NOMO-1 treated with DMSO at 0.1 percent for 48 hours (cell line): ENCODE data around the gene TEX22.

ENCODE experiments used
- DNase-seq: peaks from one replicate; lab custom pipeline; 2025; ENCODE audit not compliant: unreplicated experiment; lab: John Stamatoyannopoulos, UW

The TEX22 gene

GRCh38 chr14:105384041-105384557, 14.2 kb upstream of the TEX22 start:
- no peak for DNase-seq

- no peak for DNase-seq
These were observed 13.6 kb upstream of the TEX22 start for GRCh38 chr14:105384605-105385321.

DNA sequence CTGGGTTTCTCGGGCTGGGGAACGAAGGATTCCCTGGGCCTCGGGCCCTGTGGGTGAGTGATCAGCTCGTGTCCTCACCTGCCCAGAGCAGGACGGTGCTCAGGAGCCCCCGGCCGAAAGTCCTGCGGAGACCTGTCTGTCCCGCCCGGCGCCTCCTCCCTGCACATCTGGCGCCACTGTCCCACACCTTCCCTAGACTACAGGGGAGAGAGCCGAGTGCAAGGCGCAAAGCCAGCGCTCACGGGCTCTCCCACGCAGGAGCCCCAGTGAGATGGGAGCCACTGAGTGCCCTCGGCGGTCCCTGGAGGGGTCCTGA, 13.1 kb upstream of the TEX22 start:
- no peak for DNase-seq

DNA sequence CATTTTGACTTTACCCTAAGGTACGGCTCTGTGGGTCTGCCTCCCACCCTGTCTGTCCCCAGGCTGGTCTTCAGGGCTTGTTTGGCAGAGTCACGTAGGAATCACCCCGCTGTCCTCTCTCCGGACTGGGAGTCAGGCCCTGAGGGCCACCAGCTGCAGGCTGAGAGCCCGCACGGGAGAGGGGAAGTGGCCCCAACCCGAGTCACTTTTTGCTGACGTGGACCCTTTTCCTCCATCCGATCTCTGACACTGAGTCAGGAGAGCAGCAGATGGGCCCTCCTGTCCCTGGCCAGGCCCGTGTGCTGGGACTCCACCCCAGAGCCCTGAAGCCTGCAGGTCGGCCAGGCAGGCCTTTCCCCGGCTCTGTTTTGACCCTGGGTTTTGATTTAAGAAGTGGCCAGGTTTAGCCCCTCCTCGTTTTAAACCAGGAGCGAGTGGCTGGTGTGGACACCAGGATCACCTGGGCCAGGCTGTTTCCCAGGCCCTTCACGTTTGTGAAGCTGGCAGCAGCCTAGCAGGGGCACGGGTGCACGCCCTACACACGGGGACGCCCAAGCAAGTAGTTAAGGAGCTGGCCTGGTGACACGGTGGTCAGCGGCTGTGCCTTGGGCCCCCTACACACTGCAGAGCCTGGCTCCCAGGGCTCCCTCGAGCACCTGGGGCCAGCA, 12.5 kb upstream of the TEX22 start:
- DNase-seq, result no peak

DNA sequence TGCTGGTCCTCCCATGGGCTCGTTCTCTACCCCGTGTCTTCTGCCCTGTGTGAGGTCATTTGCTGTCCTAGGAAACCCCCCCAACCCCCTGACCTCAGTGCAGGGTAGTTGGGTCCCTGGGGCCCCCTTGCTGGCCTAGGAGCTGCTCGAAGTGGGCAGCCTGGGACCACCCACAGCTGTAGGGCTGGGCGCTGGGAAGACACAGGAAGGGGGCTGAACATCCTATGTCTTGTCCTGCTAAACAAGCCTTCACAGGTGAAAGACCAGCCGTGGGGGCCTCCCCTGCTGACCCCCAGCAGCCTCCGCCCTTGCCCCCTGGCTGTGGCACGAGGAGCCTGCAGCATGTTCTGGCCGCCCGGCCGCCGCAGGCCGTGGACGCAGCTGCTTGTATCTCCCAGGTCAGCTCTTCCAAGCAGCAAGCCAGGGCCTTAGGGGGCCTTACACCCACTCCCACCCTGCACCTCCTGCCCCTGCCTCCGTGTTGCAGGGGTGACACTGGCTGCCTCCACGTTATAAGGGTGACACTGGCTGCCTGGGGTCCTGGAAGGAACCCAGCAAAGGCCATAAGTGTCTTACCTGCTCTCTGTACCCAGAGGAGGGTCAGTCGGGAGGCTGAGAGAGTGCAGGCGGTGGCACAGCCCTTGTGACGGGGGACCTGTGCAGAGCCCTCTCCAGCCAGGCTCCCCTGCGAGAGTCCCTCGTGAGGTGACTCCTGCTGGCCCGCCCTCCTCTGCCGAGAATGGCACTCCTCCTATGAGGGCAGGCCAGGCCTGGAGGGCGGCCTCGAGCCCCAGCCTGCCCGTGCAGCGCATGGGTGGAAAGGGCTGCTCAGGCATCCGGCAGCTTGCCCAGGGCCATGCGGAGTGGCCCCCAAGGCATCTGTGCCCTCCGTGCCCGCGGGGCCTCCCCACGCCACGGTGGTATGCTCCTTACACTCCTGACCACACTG, 11.5 kb upstream of the TEX22 start:
- DNase-seq, result no peak

DNA sequence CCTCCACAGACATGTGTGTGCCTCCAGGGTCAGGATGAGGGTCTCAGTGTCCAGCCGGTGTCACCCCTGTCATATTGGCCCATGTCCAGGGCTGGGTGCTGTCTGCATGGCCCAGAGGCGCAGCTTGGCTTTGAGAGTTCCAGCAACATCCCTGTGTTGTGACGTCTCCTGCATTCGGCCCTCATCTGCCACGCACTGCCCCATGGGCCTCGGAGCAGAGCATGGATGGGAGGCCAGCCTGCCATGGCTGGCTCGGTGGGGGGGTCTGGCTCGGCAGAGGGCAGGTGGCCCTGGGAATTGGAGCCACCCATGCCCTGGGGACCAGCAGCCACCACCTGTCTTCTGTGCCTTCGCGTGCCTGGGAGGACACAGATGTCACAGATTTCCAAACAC, 10.8 kb upstream of the TEX22 start:
- DNase-seq, result no peak

DNA sequence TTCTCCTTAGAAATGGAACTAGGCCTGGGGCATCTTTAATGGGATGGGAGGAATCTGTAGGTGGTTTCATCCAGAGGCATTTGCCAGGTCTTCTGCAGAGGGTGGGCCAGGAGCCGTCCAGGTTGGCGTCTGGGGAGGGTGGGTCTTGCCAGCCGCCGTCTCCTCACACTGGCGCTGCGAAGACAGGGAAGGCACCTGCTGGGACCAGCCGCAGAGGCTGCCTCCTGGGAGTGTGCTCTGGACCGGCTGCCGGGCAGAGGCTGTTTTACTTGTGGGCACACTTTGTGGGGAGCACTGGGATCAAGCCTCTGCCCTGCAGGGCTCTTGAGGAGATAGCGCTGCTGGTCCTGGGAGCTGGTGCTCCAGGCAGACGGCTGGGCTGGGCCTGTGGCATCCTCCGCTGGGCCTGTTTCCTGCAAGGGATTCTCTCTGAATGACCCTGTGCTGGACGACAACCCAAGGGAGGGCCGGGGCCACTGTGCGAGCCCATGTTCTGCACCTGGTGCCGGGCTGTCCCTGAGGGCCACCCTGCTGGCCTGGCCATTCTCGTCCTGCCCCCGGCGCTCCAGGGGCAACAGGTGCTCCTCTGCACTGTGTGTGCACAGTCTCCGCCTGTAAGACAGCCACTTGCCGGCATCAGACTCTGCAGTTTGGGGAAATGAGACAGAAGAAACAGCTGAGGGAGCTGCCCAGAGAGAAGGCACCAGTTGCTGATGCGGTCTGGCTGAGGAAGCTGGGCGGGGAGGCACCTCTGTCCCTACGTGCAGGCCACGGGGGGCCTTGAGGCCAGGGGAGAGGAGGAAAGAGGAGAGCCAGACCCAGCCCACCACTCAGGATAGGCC, 10.0 kb upstream of the TEX22 start:
- peak; percentile 61 for DNase-seq

DNA sequence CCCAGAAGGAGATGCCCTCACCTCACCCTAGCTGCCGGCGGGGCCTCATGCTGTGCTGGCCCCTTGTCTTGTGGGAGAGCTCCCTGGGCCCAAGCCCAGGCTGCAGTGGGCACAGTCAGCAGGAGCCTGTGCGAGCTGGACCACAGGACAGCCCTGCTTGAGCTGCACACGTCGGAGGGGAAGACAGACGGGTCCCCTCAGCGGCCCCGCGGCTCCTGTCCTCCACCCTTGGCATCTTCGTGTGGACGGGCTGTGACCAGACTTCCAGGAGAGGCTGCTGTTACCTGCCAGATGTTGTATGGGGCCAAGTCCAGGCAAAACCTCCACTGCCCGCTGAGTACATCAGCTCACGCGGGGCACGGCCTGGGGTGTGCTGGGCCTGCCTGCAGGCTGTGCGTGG, 9.4 kb upstream of the TEX22 start:
- no peak for DNase-seq

GRCh38 chr14:105389534-105389933, 8.8 kb upstream of the TEX22 start:
- no peak for DNase-seq

DNA sequence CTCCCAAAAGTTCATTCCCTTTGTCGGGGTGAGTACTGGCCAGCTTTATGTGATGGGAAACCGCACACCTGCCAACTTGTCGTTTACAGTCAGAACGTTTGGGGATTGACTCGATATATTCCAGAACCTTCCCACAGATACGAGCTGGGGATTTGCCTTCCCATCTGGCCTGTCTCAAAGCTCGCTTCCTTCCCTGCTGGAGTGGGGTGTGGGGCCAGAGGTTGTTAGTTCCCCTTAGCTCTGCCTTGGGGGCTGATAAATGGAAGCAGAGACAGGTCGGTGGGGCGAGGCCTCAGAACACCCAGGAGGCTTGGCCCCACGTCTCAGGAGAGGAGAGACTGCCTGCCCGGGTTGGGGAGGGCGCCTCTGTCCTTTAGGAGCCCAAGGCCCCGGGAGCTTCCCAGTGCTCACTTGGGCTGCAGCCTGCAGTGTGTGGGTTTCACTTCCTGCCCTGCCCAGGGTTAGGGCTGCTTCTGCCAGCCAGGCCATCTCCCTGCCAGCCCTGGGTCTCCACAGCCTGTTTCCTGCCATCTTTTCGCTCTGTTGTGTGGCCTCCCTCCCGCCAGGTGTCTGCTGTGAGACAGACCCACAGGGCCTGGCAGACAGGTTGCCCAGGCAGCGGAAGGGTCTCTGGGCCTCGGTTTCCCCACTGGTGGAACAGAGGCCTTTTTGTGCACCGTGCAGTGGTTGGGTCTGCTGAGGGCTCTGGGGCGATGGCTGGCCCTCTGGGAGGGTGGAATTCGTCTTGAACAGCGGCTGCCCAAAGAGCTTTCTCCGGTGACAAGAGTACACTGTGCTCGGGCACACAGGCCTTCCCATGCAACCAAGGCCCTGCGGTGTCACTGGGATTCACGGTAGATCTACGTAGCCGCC, 8.1 kb upstream of the TEX22 start:
- DNase-seq, result peak; percentile 56

DNA sequence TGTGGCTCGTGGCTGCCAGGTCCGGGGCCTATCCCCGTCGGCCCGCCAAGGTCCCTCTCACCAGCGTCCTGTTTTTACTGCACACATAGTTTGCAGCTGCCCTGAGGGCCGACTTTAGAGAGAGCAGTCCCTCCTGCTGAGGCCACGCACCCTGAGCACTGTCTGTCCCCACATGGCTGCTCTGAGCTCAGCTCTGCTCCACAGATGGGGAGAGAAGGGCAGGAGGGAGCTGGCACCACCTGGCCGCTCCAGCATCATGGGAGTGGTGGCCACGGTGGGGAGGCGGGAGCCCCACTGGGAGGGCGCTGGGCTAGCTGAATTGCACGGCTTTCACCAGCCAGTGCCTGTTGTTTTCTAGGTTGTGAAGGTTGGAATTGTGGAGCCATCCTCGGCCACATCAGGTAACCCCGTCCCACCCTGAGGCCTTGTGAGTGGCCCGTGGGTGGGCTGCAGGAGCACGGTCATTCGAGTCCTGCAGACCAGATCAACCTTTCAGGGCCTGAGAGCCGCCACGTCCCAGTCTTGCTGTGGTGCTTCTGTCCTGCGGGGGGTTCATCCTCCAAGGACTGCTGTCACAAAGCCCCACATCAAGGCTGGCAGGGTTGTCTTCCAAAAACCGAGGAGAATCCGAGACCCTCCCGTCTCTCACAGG, 7.4 kb upstream of the TEX22 start:
- no peak for DNase-seq

GRCh38 chr14:105391541-105391940, 6.8 kb upstream of the TEX22 start:
- no peak for DNase-seq

DNA sequence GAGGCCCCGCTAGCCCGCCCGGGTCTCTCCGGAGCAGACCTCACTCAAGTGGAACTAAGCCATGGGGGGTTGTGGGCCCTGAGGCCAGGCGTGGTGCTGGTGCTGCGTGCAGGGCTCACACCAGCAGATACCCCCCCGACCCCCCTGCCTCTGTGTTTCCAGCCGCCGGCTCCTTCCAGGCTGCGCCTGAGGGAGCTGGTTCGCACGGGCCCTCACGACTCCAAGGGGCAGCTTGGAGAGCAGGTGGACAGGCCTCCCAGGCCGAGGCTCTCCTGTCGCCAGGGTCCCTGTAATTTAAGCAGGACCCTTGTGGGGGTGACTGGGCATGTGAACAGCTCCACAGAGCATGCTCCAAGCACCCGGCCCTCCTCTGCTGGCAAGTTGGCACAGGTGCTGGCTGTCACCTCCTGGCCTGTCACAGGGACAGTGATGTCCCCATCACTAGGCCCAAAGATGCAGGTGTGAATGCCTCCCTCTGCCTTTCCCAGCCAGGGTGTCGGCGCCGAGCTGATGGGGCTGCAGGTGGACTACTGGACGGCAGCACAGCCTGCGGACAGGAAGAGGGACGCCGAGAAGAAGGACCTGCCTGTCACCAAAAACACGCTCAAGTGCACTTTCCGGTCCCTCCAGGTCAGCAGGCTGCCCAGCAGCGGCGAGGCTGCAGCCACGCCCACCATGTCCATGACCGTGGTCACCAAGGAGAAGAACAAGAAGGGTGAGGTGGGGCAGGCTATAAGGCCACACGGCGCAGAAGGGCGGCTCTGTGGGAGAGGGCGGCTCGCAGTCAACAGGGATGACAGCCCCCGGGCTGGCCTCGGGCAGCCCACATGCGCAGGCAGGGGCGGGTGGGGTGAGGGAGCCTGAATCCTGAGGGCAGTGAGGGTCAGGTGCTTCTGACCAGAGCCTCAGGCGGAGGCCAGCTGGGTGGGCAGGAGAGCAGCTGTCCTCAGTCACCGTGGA, 5.9 kb upstream of the TEX22 start:
- DNase-seq, result no peak

GRCh38 chr14:105393151-105393550, 5.2 kb upstream of the TEX22 start:
- no peak for DNase-seq

GRCh38 chr14:105394714-105395537, 3.4 kb upstream of the TEX22 start:
- DNase-seq, result no peak

DNA sequence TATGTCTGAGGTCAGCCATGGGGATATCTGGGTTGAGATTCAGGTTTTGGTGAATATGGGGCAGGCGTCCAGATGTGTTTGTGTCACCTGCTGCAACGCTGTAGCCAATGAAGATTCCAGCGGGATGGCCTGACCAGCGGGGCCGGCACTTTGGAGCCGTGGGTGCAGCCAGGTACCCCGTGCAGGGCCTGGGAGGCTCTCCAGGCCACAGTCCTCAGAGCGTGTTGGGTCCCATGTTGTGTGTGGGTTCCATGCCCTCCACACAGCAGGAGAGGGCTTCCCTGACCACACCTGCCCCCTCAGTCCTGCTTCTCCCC, 2.8 kb upstream of the TEX22 start:
- DNase-seq, result no peak

- no peak for DNase-seq
These were observed 897 bp upstream of the TEX22 start for GRCh38 chr14:105397350-105397931.
